Left forelimb (tissue), 1 donor: Measurements from ENCODE around the gene RCL1.
"Not testable (repeated sequence)": the region's sequence is repeated elsewhere in the genome, so short reads cannot be mapped to it uniquely, and the experiment has no call there.

Experiments
- DNase-seq: peaks from one replicate; pipeline ENCODE4 v3.0.0-alpha.2; 2018; ENCODE audit warnings: low spot score

Gene RCL1

GRCh38 chr9:4792572-4793458, at the start of gene RCL1:
RCL1 (plus strand) TSS chr9:4792944; CDS start chr9:4793092, 148 bp downstream.
- peak; percentile 97 for DNase-seq

GRCh38 chr9:4743131-4743875, 49.4 kb upstream of the RCL1 start:
- DNase-seq, result no peak

GRCh38 chr9:4746278-4747030, 46.3 kb upstream of the RCL1 start:
- no peak for DNase-seq

GRCh38 chr9:4748612-4749011, 44.1 kb upstream of the RCL1 start:
- no peak for DNase-seq

GRCh38 chr9:4750023-4750673, 42.6 kb upstream of the RCL1 start:
- no peak for DNase-seq

- not testable (repeated sequence) for DNase-seq
These were observed 38.2 kb upstream of the RCL1 start for GRCh38 chr9:4754530-4754929.

- DNase-seq, result no peak
These were observed 37.6 kb upstream of the RCL1 start for GRCh38 chr9:4755026-4755609.

- DNase-seq, result no peak
These were observed 36.3 kb upstream of the RCL1 start for GRCh38 chr9:4756420-4756819.

GRCh38 chr9:4760122-4760521, 32.6 kb upstream of the RCL1 start:
- DNase-seq, result no peak

- DNase-seq, result peak; percentile 70
These were observed 30.4 kb upstream of the RCL1 start for GRCh38 chr9:4762108-4762885.

- no peak for DNase-seq
These were observed 29.7 kb upstream of the RCL1 start for GRCh38 chr9:4762886-4763541.

GRCh38 chr9:4764033-4764432, 28.7 kb upstream of the RCL1 start:
- no peak for DNase-seq

GRCh38 chr9:4768681-4769080, 24.1 kb upstream of the RCL1 start:
- no peak for DNase-seq

GRCh38 chr9:4769321-4770080, 23.2 kb upstream of the RCL1 start:
- no peak for DNase-seq

GRCh38 chr9:4771788-4772187, 21.0 kb upstream of the RCL1 start:
- no peak for DNase-seq

GRCh38 chr9:4774209-4774608, 18.5 kb upstream of the RCL1 start:
- DNase-seq, result no peak

- not testable (repeated sequence) for DNase-seq
These were observed 17.8 kb upstream of the RCL1 start for GRCh38 chr9:4774958-4775357.

GRCh38 chr9:4780651-4781050, 12.1 kb upstream of the RCL1 start:
- no peak for DNase-seq

- DNase-seq, result no peak
These were observed 11.3 kb upstream of the RCL1 start for GRCh38 chr9:4781408-4781807.
